NCI-H524 (cell line): ENCODE data around the gene PGF.

Experiments used
- DNase-seq, 2 experiments: peaks; one replicate each; lab custom pipeline; 2025; lab: John Stamatoyannopoulos, UW

Gene PGF

GRCh38 chr14:74919421-74920165 lies 35.8 kb downstream of the PGF start:
- no peak for DNase-seq

GRCh38 chr14:74918380-74918779 lies 37.0 kb downstream of the PGF start:
- no peak for DNase-seq

GRCh38 chr14:74917646-74918081 lies 37.7 kb downstream of the PGF start:
- no peak for DNase-seq

GRCh38 chr14:74917178-74917543 lies 38.2 kb downstream of the PGF start:
- no peak for DNase-seq

- DNase-seq: no peak
These were observed 39.6 kb downstream of the PGF start for GRCh38 chr14:74915826-74916225.

GRCh38 chr14:74915426-74915825 lies 40.0 kb downstream of the PGF start:
- no peak for DNase-seq

GRCh38 chr14:74913986-74914573 lies 41.3 kb downstream of the PGF start:
- peak; percentile 50 to 67 for DNase-seq

GRCh38 chr14:74913393-74913910 lies 41.9 kb downstream of the PGF start:
- no peak for DNase-seq

- no peak for DNase-seq
These were observed 42.6 kb downstream of the PGF start for GRCh38 chr14:74912801-74913200.

GRCh38 chr14:74912111-74912510 lies 43.3 kb downstream of the PGF start:
- no peak for DNase-seq

GRCh38 chr14:74911704-74912103 lies 43.7 kb downstream of the PGF start:
- no peak for DNase-seq

- no peak for DNase-seq
These were observed 44.2 kb downstream of the PGF start for GRCh38 chr14:74911221-74911620.

GRCh38 chr14:74910556-74910955 lies 44.8 kb downstream of the PGF start:
- DNase-seq: no peak

- DNase-seq: no peak
These were observed 45.5 kb downstream of the PGF start for GRCh38 chr14:74909911-74910310.

GRCh38 chr14:74909501-74909900 lies 45.9 kb downstream of the PGF start:
- no peak for DNase-seq

GRCh38 chr14:74908861-74909341 lies 46.5 kb downstream of the PGF start:
- no peak for DNase-seq

- DNase-seq: no peak
These were observed 47.7 kb downstream of the PGF start for GRCh38 chr14:74907744-74908143.

- DNase-seq: no peak
These were observed 48.4 kb downstream of the PGF start for GRCh38 chr14:74906925-74907521.

- DNase-seq: peak; percentile 34 to 68
These were observed 49.7 kb downstream of the PGF start for GRCh38 chr14:74905595-74906142.

- no peak for DNase-seq
These were observed 50.5 kb downstream of the PGF start for GRCh38 chr14:74904635-74905503.

GRCh38 chr14:74902941-74903705 lies 52.3 kb downstream of the PGF start:
- no peak for DNase-seq
